Hepatocyte (in vitro differentiated cells): ENCODE results near the gene HEPACAM.

ENCODE experiments used
- EZH2 ChIP-seq: fragments of 200-600 bp; sonication (generic); IDR thresholded peaks from 2 replicates; pipeline ENCODE4 v1.6.1; 2016; ENCODE audit warnings: antibody characterized with exemption, mild to moderate bottlenecking, borderline replicate concordance
- EZH2phosphoT487 ChIP-seq: fragments of 200-600 bp; sonication (generic); IDR thresholded peaks from one replicate; pipeline ENCODE4 v1.6.1; 2018; ENCODE audit warnings: antibody characterized with exemption, mild to moderate bottlenecking, low read depth, moderate library complexity; ENCODE audit not compliant: unreplicated experiment, severe bottlenecking
- TF ChIP-seq, protein P1 (sequence below): fragments of 200-600 bp; sonication (generic); IDR thresholded peaks from 2 replicates; pipeline ENCODE4 v1.5.1; 2016; ENCODE audit warnings: antibody characterized with exemption, mild to moderate bottlenecking; ENCODE audit not compliant: poor library complexity

DNA sequence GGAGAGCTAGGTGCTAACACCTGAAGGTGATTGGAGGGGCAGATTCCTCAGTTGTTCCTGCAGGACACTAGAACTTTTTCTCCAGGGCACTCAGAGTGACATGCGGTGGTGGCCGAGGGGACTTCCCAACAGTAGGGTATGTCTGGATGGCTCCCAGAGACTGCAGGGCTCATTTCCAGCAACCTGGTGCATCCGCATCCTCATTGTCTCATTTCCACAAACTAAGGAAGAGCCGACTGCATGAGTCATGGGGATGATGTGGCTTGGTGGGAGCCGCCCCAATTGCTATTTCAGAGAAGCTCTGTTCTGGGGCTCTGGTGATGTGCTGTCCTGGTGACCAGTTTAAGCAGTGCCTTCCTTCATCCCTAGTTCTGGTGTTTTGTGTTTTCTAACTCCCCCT lies 35.4 kb downstream of the HEPACAM start:
- TF ChIP-seq EZH2 = no peak
- TF ChIP-seq, protein P1, sequence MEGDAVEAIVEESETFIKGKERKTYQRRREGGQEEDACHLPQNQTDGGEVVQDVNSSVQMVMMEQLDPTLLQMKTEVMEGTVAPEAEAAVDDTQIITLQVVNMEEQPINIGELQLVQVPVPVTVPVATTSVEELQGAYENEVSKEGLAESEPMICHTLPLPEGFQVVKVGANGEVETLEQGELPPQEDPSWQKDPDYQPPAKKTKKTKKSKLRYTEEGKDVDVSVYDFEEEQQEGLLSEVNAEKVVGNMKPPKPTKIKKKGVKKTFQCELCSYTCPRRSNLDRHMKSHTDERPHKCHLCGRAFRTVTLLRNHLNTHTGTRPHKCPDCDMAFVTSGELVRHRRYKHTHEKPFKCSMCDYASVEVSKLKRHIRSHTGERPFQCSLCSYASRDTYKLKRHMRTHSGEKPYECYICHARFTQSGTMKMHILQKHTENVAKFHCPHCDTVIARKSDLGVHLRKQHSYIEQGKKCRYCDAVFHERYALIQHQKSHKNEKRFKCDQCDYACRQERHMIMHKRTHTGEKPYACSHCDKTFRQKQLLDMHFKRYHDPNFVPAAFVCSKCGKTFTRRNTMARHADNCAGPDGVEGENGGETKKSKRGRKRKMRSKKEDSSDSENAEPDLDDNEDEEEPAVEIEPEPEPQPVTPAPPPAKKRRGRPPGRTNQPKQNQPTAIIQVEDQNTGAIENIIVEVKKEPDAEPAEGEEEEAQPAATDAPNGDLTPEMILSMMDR = no peak
- no peak for TF ChIP-seq EZH2phosphoT487
